HL-60 (cell line): Measurements from ENCODE around the gene CDC6.

Experiments
- CTCF ChIP-seq: IDR thresholded peaks from one replicate; pipeline ENCODE4 v1.5.1; 2011; ENCODE audit warnings: low read length, control low read depth, inconsistent platforms; ENCODE audit not compliant: insufficient read depth
- POLR2AphosphoS5 ChIP-seq: IDR thresholded peaks from 2 replicates; pipeline ENCODE4 v1.6.1; 2012; ENCODE audit warnings: low read depth
- REST ChIP-seq: IDR thresholded peaks from 2 replicates; pipeline ENCODE4 v1.6.1; 2012; ENCODE audit warnings: low read depth; ENCODE audit not compliant: insufficient replicate concordance
- SPI1 ChIP-seq: IDR thresholded peaks from 2 replicates; pipeline ENCODE4 v1.6.1; 2012; ENCODE audit warnings: low read depth, mild to moderate bottlenecking, borderline replicate concordance

DNA sequence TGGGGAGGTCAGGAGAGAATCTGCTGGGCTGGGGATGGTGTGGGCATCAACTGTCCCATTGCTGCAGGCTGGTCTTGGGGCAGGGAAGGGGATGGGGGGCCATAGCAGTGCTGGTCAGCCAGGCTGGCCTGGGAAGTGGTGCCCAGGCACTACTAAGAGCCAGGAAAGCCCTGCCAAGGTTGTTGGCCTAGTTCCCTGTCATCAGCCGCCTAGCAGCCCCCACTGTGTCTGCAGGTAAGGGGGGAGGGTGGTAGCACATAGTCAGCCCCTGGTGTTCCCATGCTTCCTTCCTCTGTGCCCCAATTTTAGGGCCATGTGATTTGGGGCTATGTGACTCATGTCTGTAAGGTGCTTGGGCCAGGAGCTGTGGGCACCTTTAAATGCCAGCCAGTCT is 59.1 kb downstream of the CDC6 start:
- TF ChIP-seq POLR2AphosphoS5 = no peak
- TF ChIP-seq CTCF = no peak
- TF ChIP-seq SPI1 = no peak
- TF ChIP-seq REST = no peak
